Lower lobe of right lung (tissue), 2 donors: Measurements from ENCODE around the gene CREBBP. TPM values are rescaled to one million over a fixed set of nuclear protein-coding genes. Genes with fewer than 3 reads are reported as not detected.

Experiments used
- ATAC-seq, 2 donors: fragments of 200-7000 bp; cut with Tn5 transposase; one replicate each; pipeline ENCODE4 v1.9.1; 2020 to 2022; ENCODE audit warnings: mild to moderate bottlenecking in 2 of 2, moderate library complexity in 2 of 2
- DNase-seq: peaks from one replicate; pipeline ENCODE4 v3.0.0-alpha.2; 2020
- H3K27ac ChIP-seq: fragments of 200-600 bp; one replicate; pipeline ENCODE4 v1.8.0; 2022
- H3K27me3 ChIP-seq: fragments of 200-600 bp; one replicate; pipeline ENCODE4 v1.8.0; 2022; ENCODE audit warnings: low read depth
- H3K36me3 ChIP-seq: fragments of 200-600 bp; one replicate; pipeline ENCODE4 v1.8.0; 2022; ENCODE audit warnings: mild to moderate bottlenecking
- H3K4me1 ChIP-seq: fragments of 200-600 bp; one replicate; pipeline ENCODE4 v1.8.0; 2022
- H3K4me3 ChIP-seq: fragments of 200-600 bp; one replicate; pipeline ENCODE4 v1.8.0; 2022; ENCODE audit warnings: mild to moderate bottlenecking
- H3K9me3 ChIP-seq: fragments of 200-600 bp; one replicate; pipeline ENCODE4 v1.8.0; 2022
- CTCF ChIP-seq: fragments of 200-600 bp; IDR thresholded peaks from one replicate; pipeline ENCODE4 v1.8.0; 2022; ENCODE audit warnings: antibody characterized with exemption, mild to moderate bottlenecking
- intact Hi-C: fragments of 100-400 bp; cut with DNase I; formaldehyde crosslinking; loops from one replicate; pipeline ENCODE4 v1.11.0; 2022
- total RNA-seq: library from RNA; stranded (reverse); fragmentation: NEBNext Ultra II Directional; extraction: Animal tissue kit (Norgen Biotek cat#: 25700); gene quantifications from one replicate; pipeline ENCODE4 v1.2.1, GENCODE V29; 2021
- donor health status: DM: no; HTN: yes; CAD: no; lungs with severe emphysema.

Gene CREBBP
- total RNA-seq, 1 donor from 2014 or later, result 78.3 TPM

DNA sequence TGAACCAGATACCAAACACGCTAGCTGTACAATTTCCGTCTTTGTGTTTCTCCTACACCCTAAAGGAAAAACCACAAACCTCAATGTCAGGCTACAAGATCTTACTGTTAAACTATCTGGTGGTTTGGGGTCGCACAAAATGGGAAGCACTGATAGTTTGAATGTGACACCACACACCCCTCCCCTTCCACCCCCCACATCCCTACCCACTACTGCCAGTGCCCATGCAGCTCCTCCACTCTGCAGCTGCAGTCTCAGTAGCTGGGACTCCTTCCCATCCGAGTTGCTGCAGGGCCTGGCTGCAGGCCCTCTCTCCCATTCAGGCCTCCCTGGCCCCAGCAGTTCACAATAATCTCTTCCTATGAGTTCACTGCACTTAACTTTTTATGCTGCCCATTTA, 181.6 kb downstream of the CREBBP start:
- H3K36me3 ChIP-seq, result peaks cover 3% of the 10 kb centered on the region
- no peaks in the 10 kb centered on the region for H3K4me1 ChIP-seq
- no peaks in the 10 kb centered on the region for H3K9me3 ChIP-seq
- H3K27me3 ChIP-seq, result no peaks in the 10 kb centered on the region
- DNase-seq (no peak), ATAC-seq (no peak)
- H3K27ac ChIP-seq, result no peak overlapping the region
- no peak for TF ChIP-seq CTCF
- intact Hi-C loops, result no loop called here
- no peak overlapping the region for H3K4me3 ChIP-seq

DNA sequence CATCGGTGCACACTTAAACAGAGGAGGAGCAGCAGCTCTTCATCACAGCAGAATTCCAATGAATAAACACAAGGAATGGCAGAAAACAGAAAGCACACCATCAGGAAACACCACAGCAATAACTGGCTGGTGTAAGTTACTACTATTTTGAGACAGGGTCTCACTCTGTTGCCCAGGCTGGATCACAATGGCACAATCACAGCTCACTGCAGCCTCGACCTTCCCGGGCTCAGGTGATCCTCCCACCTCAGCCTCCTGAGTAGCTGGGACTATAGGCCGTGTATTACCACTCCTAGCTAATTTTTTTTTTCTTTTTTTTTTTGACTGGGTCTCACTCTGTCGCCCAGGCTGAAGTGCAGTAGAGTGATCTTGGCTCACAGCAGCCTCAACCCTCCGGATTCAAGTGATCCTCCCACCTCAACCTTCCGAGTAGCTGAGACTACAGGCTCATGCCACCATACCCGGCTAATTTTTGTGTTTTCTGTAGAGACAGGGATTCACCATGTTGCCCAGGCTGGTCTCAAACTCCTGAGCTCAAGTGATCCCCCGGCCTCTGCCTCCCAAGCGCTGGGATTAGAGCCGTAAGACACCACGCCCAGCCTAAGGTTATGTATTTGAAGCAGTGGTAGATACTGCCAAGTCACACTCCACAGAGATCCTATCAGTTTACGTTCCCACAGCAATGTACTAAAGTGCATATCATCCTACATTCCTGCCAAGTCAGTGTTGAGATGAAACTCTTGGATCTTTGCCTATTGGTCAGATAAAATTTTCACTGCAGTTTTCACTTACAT, 183.9 kb downstream of the CREBBP start:
- no peaks in the 10 kb centered on the region for H3K27me3 ChIP-seq
- no peaks in the 10 kb centered on the region for H3K4me1 ChIP-seq
- no peak overlapping the region for H3K27ac ChIP-seq
- intact Hi-C loops, result no loop called here
- H3K36me3 ChIP-seq, result no peaks in the 10 kb centered on the region
- H3K9me3 ChIP-seq, result no peaks in the 10 kb centered on the region
- no peak for DNase-seq
- TF ChIP-seq CTCF, result no peak
- no peak for ATAC-seq
- no peak overlapping the region for H3K4me3 ChIP-seq

DNA sequence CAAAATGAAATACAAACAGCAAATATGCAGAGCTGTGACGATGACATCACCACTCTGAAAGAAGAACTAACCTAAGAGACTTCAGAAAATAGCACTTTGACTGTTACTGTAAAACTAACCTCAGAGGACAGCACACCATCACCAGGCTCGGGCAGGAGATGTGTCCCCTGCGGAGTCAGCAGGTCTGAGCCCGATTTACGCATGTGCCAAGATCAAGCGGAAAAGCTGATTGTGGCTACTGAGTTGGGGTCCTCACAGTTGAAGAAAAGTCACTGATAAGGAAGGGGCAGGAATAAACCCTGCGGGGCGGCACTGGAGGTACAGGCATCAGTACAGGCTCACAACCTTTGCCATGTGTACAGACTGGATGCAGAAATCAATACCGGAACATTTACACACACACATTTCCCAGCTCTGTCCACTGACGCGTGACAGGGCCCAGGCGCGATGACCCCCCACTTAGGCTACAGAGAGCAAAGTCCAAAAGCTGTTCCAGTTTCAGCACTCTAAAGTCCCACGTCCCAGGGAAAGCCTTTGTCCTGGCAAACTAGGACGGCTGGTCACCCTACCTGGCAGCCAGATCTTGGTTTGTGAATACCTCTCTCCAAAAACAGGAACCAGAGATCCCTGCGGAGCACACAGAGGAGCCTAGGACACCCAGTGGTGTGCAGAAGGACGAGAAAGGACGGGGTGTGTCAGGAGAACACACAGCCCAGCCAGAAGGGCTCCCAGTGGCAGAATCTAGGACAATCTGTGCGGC, 184.7 kb downstream of the CREBBP start:
- ATAC-seq (peak in 1 of 2 donors; percentile 14), DNase-seq (no peak)
- no peak overlapping the region for H3K27ac ChIP-seq
- no peak for TF ChIP-seq CTCF
- H3K4me1 ChIP-seq, result peaks cover 4% of the 10 kb centered on the region
- no peaks in the 10 kb centered on the region for H3K36me3 ChIP-seq
- H3K4me3 ChIP-seq, result no peak overlapping the region
- H3K27me3 ChIP-seq, result no peaks in the 10 kb centered on the region
- intact Hi-C loops, result no loop called here
- no peaks in the 10 kb centered on the region for H3K9me3 ChIP-seq

DNA sequence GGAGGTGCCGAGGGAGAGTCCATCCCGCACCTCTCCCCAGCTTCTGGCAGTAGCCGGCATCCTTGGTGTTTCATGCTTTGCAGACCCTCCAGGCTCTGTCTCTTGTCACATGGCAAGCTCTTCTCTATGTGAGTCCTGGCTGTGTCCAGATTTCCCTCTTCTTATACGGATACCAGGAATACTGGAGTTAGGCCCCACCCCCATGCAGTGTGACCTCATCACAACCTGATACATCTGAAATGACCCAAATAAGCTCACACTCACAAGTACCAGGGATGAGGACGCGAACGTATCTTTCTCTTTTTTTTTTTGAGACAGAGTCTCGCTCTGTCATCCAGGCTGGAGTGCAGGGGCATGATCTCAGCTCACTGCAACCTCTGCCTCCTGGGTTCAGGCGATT, 186.5 kb downstream of the CREBBP start:
- H3K4me1 ChIP-seq, result peaks cover 12% of the 10 kb centered on the region
- H3K36me3 ChIP-seq, result no peaks in the 10 kb centered on the region
- H3K9me3 ChIP-seq, result no peaks in the 10 kb centered on the region
- no peak for TF ChIP-seq CTCF
- H3K27me3 ChIP-seq, result no peaks in the 10 kb centered on the region
- DNase-seq (no peak), ATAC-seq (no peak)
- H3K4me3 ChIP-seq, result no peak overlapping the region
- intact Hi-C loops, result no loop called here
- no peak overlapping the region for H3K27ac ChIP-seq

- H3K27me3 ChIP-seq, result no peaks in the 10 kb centered on the region
- peaks cover 20% of the 10 kb centered on the region for H3K36me3 ChIP-seq
- H3K4me3 ChIP-seq, result no peak overlapping the region
- intact Hi-C loops, result no loop called here
- DNase-seq (no peak), ATAC-seq (no peak)
- TF ChIP-seq CTCF, result no peak
- H3K27ac ChIP-seq, result no peak overlapping the region
- H3K9me3 ChIP-seq, result no peaks in the 10 kb centered on the region
- H3K4me1 ChIP-seq, result peaks cover 12% of the 10 kb centered on the region
Observed at GRCh38 chr16:3691761-3692160, 188.8 kb downstream of the CREBBP start.
